ENCODE measurements around the gene CWC27. TPM values are rescaled to one million over a fixed set of nuclear protein-coding genes. Genes with fewer than 3 reads are reported as not detected.
A peak's percentile ranks its signal among the peaks of the same experiment; 100 is the strongest.

CWC27 gene
- total RNA-seq, 1 donor from 2014 or later, result 33.4 TPM

DNA sequence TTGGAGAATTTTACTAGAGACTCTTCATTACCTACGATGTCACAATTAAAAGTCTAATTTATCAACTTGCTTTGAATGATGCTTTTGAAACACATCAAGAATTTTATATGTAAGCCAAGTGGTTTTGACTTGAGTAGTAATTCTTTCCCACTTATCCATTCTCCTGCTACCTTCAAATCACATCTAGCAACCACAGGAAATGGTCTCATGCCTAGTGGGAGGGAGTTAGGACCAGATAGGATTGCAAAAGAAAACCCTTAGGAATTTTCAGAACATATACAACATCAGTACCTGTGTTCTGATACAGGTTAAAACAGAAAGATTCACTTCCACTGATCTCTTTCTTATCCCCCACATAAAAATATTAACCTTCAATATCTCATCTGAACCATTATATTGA, 260.4 kb downstream of the CWC27 start:
- TF ChIP-seq, protein P1, sequence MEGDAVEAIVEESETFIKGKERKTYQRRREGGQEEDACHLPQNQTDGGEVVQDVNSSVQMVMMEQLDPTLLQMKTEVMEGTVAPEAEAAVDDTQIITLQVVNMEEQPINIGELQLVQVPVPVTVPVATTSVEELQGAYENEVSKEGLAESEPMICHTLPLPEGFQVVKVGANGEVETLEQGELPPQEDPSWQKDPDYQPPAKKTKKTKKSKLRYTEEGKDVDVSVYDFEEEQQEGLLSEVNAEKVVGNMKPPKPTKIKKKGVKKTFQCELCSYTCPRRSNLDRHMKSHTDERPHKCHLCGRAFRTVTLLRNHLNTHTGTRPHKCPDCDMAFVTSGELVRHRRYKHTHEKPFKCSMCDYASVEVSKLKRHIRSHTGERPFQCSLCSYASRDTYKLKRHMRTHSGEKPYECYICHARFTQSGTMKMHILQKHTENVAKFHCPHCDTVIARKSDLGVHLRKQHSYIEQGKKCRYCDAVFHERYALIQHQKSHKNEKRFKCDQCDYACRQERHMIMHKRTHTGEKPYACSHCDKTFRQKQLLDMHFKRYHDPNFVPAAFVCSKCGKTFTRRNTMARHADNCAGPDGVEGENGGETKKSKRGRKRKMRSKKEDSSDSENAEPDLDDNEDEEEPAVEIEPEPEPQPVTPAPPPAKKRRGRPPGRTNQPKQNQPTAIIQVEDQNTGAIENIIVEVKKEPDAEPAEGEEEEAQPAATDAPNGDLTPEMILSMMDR (IDR thresholded peaks at IDR 0.05; ENCODE audit: unreplicated experiment), result no peak
- Mint-ChIP-seq H3K27ac (no peak overlapping the region), H3K4me1 (ENCODE audit: low read depth) (peaks cover 4% of the 10 kb centered on the region), H3K4me3 (ENCODE audit: low read depth) (no peak overlapping the region), H3K9me3 (ENCODE audit: low read depth) (no peaks in the 10 kb centered on the region), H3K36me3 (ENCODE audit: insufficient read depth) (no peaks in the 10 kb centered on the region), H3K27me3 (no peaks in the 10 kb centered on the region)
- no peak for DNase-seq (ENCODE audit: low spot score, unreplicated experiment)

DNA sequence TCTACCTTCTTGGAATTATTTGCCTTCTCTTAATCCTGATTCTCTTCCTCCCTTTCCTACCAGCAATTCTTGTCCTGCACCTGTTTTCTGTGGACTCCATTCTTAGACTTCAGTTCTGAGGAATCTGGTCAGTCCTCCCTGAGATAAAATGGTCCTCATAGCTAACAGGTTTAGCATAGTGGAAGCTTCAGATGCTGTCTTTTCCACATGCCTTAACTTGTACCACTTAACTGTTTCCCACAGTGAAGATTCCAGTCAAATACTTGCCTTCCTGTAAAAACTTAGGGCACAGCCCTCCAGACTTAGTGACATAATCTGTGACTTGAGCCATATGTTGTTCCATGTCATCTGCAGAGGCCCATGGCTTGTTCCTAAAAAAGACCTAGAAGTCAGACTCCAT, 261.3 kb downstream of the CWC27 start:
- Mint-ChIP-seq H3K36me3 (ENCODE audit: insufficient read depth) (no peaks in the 10 kb centered on the region), H3K4me1 (ENCODE audit: low read depth) (peaks cover 9% of the 10 kb centered on the region), H3K4me3 (ENCODE audit: low read depth) (no peak overlapping the region), H3K9me3 (ENCODE audit: low read depth) (no peaks in the 10 kb centered on the region), H3K27me3 (no peaks in the 10 kb centered on the region), H3K27ac (no peak overlapping the region)
- TF ChIP-seq, protein P1 (IDR thresholded peaks at IDR 0.05; ENCODE audit: unreplicated experiment), result no peak
- no peak for DNase-seq (ENCODE audit: low spot score, unreplicated experiment)

DNA sequence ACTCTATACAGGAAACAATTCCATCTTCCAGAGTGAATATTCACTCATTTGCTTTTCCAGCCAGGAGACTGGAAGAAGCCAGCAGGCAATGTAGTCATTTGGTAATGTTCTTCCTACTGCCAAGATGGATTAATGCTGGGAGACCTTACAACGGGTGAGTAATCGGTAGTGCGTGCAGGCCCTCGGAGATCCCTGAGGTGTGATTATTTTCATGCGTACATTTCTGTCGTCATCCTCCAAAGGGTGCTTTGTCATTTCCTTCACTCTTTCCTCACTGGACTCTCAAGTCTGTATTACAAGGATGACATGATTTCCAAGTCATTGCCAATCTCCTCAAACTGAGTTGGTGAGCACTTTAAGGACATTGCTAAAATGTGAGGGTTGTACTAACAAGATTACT, 263.5 kb downstream of the CWC27 start:
- Mint-ChIP-seq H3K4me1 (ENCODE audit: low read depth) (peaks cover 16% of the 10 kb centered on the region), H3K36me3 (ENCODE audit: insufficient read depth) (no peaks in the 10 kb centered on the region), H3K9me3 (ENCODE audit: low read depth) (no peaks in the 10 kb centered on the region), H3K27me3 (peaks cover 7% of the 10 kb centered on the region), H3K4me3 (ENCODE audit: low read depth) (no peak overlapping the region), H3K27ac (no peak overlapping the region)
- TF ChIP-seq, protein P1 (IDR thresholded peaks at IDR 0.05; ENCODE audit: unreplicated experiment), result no peak
- DNase-seq (ENCODE audit: low spot score, unreplicated experiment), result no peak

DNA sequence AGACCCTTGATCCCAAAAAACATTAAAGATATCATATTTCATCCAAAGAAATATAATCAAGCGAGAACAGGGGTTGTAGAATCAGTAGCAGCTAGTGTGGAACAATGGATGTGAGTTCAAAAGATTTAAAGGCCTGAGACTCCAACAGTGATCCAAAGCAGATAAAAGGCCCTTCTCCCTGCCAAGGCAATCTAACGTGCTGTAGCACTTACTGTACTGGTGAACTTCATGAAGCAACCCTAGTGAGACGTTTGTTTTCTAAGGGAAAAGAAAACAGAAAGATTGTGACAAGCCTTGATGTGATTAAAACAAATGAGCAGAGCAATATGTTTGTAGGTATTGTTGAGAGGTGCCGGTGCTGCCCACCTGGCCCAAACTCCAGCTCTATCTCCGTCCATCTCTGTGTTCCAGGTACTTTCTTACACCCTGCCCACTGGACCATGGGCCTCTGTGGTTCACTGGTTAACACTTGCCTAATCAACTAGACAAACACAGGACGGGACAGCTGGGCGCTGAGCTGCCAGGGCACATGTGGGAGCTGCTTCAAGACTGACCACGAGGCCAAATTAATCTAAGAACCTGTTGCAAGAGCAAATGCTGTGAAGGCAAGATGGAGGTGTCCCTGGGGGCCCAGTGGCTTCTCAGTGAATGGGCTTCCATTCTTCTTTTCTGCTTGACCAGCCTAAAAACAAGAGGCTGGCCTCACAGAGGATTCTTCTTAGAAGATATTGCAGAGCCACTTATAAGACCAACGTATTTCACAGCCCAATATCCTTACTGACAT, 265.5 kb downstream of the CWC27 start:
- DNase-seq (ENCODE audit: low spot score, unreplicated experiment), result no peak
- Mint-ChIP-seq H3K27ac (peak overlapping the region; percentile 62), H3K9me3 (ENCODE audit: low read depth) (no peaks in the 10 kb centered on the region), H3K36me3 (ENCODE audit: insufficient read depth) (no peaks in the 10 kb centered on the region), H3K4me3 (ENCODE audit: low read depth) (peak overlapping the region; percentile 52), H3K4me1 (ENCODE audit: low read depth) (peaks cover 16% of the 10 kb centered on the region), H3K27me3 (peaks cover 13% of the 10 kb centered on the region)
- TF ChIP-seq, protein P1 (IDR thresholded peaks at IDR 0.05; ENCODE audit: unreplicated experiment), result no peak

DNA sequence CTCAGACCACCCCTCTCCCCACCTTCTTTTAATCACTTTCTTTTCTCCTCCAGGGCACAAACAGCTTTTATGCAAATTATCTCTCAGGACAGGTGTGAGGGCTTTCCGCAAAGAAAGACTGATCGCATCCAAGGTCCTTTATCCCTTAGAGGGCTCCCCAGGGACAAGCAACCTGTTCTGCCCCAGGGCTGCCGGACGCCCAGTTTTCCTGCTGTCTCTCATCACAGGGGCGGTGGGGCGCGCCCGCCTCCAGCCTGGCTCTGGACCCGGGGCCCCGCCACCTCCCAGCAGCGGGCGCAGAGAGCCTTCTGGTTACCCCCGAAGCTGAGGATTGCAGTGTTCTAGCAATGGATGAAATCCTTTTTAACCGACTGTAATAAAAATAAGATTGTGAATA, 266.1 kb downstream of the CWC27 start:
- no peak for DNase-seq (ENCODE audit: low spot score, unreplicated experiment)
- Mint-ChIP-seq H3K36me3 (ENCODE audit: insufficient read depth) (no peaks in the 10 kb centered on the region), H3K4me3 (ENCODE audit: low read depth) (peak overlapping the region; percentile 88), H3K9me3 (ENCODE audit: low read depth) (no peaks in the 10 kb centered on the region), H3K27me3 (peaks cover 13% of the 10 kb centered on the region), H3K4me1 (ENCODE audit: low read depth) (peaks cover 16% of the 10 kb centered on the region), H3K27ac (peak overlapping the region; percentile 95)
- TF ChIP-seq, protein P1 (IDR thresholded peaks at IDR 0.05; ENCODE audit: unreplicated experiment), result no peak
